MG63 (cell line): ENCODE results near the gene ZNF362. TPM values are rescaled to one million over a fixed set of nuclear protein-coding genes. Genes with fewer than 3 reads are reported as not detected.
"Not testable (repeated sequence)": the region's sequence is repeated elsewhere in the genome, so short reads cannot be mapped to it uniquely, and the experiment has no call there.

ENCODE experiments used
- DNase-seq: peaks from one replicate; pipeline ENCODE4 v3.0.0-alpha.2; 2020
- H3K27me3 ChIP-seq: fragments of 250-450 bp; sonication (Bioruptor Pico); 2 replicates; pipeline ENCODE4 v1.5.1; 2020; ENCODE audit warnings: mild to moderate bottlenecking, moderate library complexity
- H3K36me3 ChIP-seq: fragments of 250-450 bp; sonication (Bioruptor Pico); 2 replicates; pipeline ENCODE4 v1.5.1; 2020; ENCODE audit warnings: mild to moderate bottlenecking, moderate library complexity
- H3K4me3 ChIP-seq: fragments of 250-450 bp; sonication (Bioruptor Pico); 2 replicates; pipeline ENCODE4 v1.5.1; 2020; ENCODE audit warnings: mild to moderate bottlenecking, moderate library complexity
- H3K9me3 ChIP-seq: fragments of 250-450 bp; sonication (Bioruptor Pico); 2 replicates; pipeline ENCODE4 v1.5.1; 2020; ENCODE audit warnings: mild to moderate bottlenecking, moderate library complexity
- total RNA-seq: library from RNA; depleted of rRNA; stranded (reverse); fragments of >200 nt; shearing (Covaris generic); gene quantifications from 2 replicates; pipeline ENCODE4 v1.2.3, GENCODE V29; 2014; ENCODE audit warnings: low replicate concordance

ZNF362 gene
- total RNA-seq, 1 experiment from 2014 or later, result 3.3 TPM

- no peaks in the 10 kb centered on the region for H3K36me3 ChIP-seq
- DNase-seq, result no peak
- H3K27me3 ChIP-seq, result no peaks in the 10 kb centered on the region
- no peaks in the 10 kb centered on the region for H3K9me3 ChIP-seq
- no peak overlapping the region for H3K4me3 ChIP-seq
Measured at GRCh38 chr1:33305016-33305415, 48.7 kb downstream of the ZNF362 start.

- Histone ChIP-seq H3K27me3 (no peaks in the 10 kb centered on the region), H3K9me3 (no peaks in the 10 kb centered on the region), H3K36me3 (no peaks in the 10 kb centered on the region), H3K4me3 (no peak overlapping the region)
- DNase-seq, result no peak
Measured at GRCh38 chr1:33305816-33306652, 49.7 kb downstream of the ZNF362 start.

GRCh38 chr1:33306653-33307493 is 50.6 kb downstream of the ZNF362 start:
- no peaks in the 10 kb centered on the region for H3K9me3 ChIP-seq

GRCh38 chr1:33307494-33307864 is 51.2 kb downstream of the ZNF362 start:
- no peaks in the 10 kb centered on the region for H3K27me3 ChIP-seq
- H3K4me3 ChIP-seq, result no peak overlapping the region
- H3K9me3 ChIP-seq, result no peaks in the 10 kb centered on the region
- no peaks in the 10 kb centered on the region for H3K36me3 ChIP-seq
- no peak for DNase-seq

More at GRCh38 chr1:33306653-33307493, 50.6 kb downstream of the ZNF362 start:
- DNase-seq, result no peak
- H3K27me3 ChIP-seq, result no peaks in the 10 kb centered on the region
- no peaks in the 10 kb centered on the region for H3K36me3 ChIP-seq
- H3K4me3 ChIP-seq, result no peak overlapping the region

GRCh38 chr1:33309351-33309750 is 53.1 kb downstream of the ZNF362 start:
- H3K9me3 ChIP-seq, H3K4me3 ChIP-seq, DNase-seq: not testable (repeated sequence)

GRCh38 chr1:33310702-33311101 is 54.4 kb downstream of the ZNF362 start:
- no peaks in the 10 kb centered on the region for H3K27me3 ChIP-seq
- no peak for DNase-seq
- no peaks in the 10 kb centered on the region for H3K36me3 ChIP-seq
- no peaks in the 10 kb centered on the region for H3K9me3 ChIP-seq
- no peak overlapping the region for H3K4me3 ChIP-seq

More at GRCh38 chr1:33309351-33309750, 53.1 kb downstream of the ZNF362 start:
- not testable (repeated sequence) for H3K27me3 ChIP-seq, H3K36me3 ChIP-seq

- DNase-seq, result no peak
- no peaks in the 10 kb centered on the region for H3K9me3 ChIP-seq
- H3K36me3 ChIP-seq, result no peaks in the 10 kb centered on the region
- no peak overlapping the region for H3K4me3 ChIP-seq
- H3K27me3 ChIP-seq, result no peaks in the 10 kb centered on the region
Measured at GRCh38 chr1:33311706-33312412, 55.6 kb downstream of the ZNF362 start.

- no peaks in the 10 kb centered on the region for H3K9me3 ChIP-seq
- H3K27me3 ChIP-seq, result no peaks in the 10 kb centered on the region
- H3K36me3 ChIP-seq, result no peaks in the 10 kb centered on the region
- DNase-seq, result no peak
- H3K4me3 ChIP-seq, result no peak overlapping the region
Measured at GRCh38 chr1:33312413-33312749, 56.1 kb downstream of the ZNF362 start.

- Histone ChIP-seq H3K4me3 (no peak overlapping the region), H3K36me3 (no peaks in the 10 kb centered on the region), H3K27me3 (no peaks in the 10 kb centered on the region), H3K9me3 (no peaks in the 10 kb centered on the region)
- no peak for DNase-seq
Measured at GRCh38 chr1:33314416-33314815, 58.1 kb downstream of the ZNF362 start.

GRCh38 chr1:33316601-33317000 is 60.3 kb downstream of the ZNF362 start:
- Histone ChIP-seq H3K9me3 (no peaks in the 10 kb centered on the region), H3K4me3 (no peak overlapping the region), H3K36me3 (no peaks in the 10 kb centered on the region), H3K27me3 (no peaks in the 10 kb centered on the region)
- no peak for DNase-seq

- H3K9me3 ChIP-seq, result no peaks in the 10 kb centered on the region
- no peak overlapping the region for H3K4me3 ChIP-seq
- DNase-seq, result no peak
- H3K27me3 ChIP-seq, result no peaks in the 10 kb centered on the region
- H3K36me3 ChIP-seq, result no peaks in the 10 kb centered on the region
Measured at GRCh38 chr1:33317354-33317753, 61.1 kb downstream of the ZNF362 start.

GRCh38 chr1:33317946-33318345 is 61.7 kb downstream of the ZNF362 start:
- H3K4me3 ChIP-seq, result no peak overlapping the region
- no peak for DNase-seq
- no peaks in the 10 kb centered on the region for H3K27me3 ChIP-seq

GRCh38 chr1:33319186-33319948 is 63.1 kb downstream of the ZNF362 start:
- Histone ChIP-seq H3K36me3 (peaks cover 9% of the 10 kb centered on the region), H3K9me3 (no peaks in the 10 kb centered on the region), H3K4me3 (no peak overlapping the region), H3K27me3 (no peaks in the 10 kb centered on the region)
- no peak for DNase-seq

More at GRCh38 chr1:33317946-33318345, 61.7 kb downstream of the ZNF362 start:
- Histone ChIP-seq H3K36me3 (peaks cover 4% of the 10 kb centered on the region), H3K9me3 (no peaks in the 10 kb centered on the region)

GRCh38 chr1:33319949-33320618 is 63.8 kb downstream of the ZNF362 start:
- Histone ChIP-seq H3K27me3 (no peaks in the 10 kb centered on the region), H3K9me3 (no peaks in the 10 kb centered on the region), H3K4me3 (no peak overlapping the region), H3K36me3 (peaks cover 17% of the 10 kb centered on the region)
- DNase-seq, result no peak

- H3K36me3 ChIP-seq, result peaks cover 23% of the 10 kb centered on the region
- no peaks in the 10 kb centered on the region for H3K27me3 ChIP-seq
- no peak within 1 kb of the TSS for H3K4me3 ChIP-seq
- no peaks in the 10 kb centered on the region for H3K9me3 ChIP-seq
- no peak for DNase-seq
Measured at GRCh38 chr1:33320619-33321165, 64.4 kb downstream of the ZNF362 start, which contains the start of gene A3GALT2. A3GALT2 (minus strand) TSS chr1:33321098; CDS start chr1:33321098, 0 bp downstream.

- Histone ChIP-seq H3K9me3 (no peaks in the 10 kb centered on the region), H3K27me3 (no peaks in the 10 kb centered on the region), H3K36me3 (peaks cover 28% of the 10 kb centered on the region), H3K4me3 (no peak overlapping the region)
- no peak for DNase-seq
Measured at GRCh38 chr1:33321178-33321577, 64.9 kb downstream of the ZNF362 start.
